AML-193 (cell line): Measurements from ENCODE around the gene CACNG5.

Experiments used
- DNase-seq, 2 experiments: peaks; one replicate each; lab custom pipeline; 2025; lab: John Stamatoyannopoulos, UW

The CACNG5 gene, protein sequence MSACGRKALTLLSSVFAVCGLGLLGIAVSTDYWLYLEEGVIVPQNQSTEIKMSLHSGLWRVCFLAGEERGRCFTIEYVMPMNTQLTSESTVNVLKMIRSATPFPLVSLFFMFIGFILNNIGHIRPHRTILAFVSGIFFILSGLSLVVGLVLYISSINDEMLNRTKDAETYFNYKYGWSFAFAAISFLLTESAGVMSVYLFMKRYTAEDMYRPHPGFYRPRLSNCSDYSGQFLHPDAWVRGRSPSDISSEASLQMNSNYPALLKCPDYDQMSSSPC

DNA sequence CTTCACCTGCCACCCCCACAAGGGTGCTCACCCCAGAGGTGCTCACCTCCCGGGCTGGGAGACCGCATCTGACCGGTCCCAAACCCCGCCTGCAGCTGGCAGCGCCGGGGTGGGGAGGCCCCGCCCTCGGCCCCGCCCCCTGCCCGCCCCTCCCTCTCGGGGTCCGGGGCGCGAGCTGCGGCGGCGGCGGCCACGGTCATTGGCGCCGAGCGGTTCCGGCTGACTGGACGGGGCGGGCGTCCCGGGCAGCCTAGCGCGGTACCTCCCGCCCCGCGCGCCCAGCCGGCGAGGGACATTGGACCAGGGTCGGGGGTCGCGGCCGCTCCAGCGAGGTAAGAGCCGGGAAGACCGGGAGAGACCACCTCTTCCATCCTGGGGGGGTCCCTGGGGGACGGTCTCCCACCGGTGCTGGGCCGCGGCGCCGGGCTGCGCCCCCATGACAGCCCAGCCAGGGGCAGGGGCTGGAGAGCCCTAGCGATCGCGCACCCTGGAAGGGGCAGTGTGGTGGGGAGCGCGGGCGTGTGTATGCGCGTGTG is at the start of gene CACNG5:
Gene CACNG5 (plus strand): TSS at position 199 of the 536 bp plus-strand sequence. CDS start 42,216 bp downstream, outside the sequence.
- DNase-seq: no peak

- no peak for DNase-seq
These were observed 48.8 kb upstream of the CACNG5 start for GRCh38 chr17:66786107-66786506.

DNA sequence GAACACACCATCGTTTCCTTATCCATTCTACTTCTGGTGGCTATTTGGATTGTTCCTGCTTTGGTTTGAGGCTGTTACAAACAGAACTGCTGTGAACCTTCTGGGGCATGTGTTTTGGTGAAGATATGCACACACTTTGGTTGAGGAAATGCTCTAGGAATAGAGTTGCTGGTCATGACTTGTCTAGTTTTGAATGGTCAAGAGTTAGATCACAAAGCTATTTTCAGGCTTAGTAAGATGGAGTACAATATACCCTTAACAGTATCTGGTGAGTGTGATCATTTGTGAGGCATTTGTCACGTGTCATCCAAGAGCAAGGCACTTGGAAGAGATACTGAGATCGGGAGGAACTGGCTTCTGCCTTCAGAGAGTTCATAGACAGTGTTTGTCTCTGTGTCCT is 47.0 kb upstream of the CACNG5 start:
- no peak for DNase-seq

DNA sequence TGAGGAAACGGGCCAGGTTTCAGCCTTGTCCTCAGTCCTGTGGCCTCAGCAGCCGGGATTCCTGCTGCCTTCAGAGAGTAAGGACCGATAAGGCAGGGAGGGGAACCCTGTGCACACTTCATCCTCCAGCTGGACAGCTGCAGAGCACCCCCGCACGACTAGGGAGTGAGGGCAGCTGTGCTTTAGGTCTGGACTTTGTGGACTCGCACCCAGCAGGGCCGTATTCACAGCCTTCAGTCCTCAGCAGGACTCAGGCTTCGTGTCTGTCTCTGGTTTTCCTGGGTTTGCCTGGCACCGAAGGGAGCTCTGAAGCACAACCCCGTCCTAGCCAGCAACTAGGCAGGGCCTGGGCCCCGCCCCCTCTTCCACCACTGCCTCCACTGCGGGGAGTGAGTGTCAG is 45.8 kb upstream of the CACNG5 start:
- no peak for DNase-seq

DNA sequence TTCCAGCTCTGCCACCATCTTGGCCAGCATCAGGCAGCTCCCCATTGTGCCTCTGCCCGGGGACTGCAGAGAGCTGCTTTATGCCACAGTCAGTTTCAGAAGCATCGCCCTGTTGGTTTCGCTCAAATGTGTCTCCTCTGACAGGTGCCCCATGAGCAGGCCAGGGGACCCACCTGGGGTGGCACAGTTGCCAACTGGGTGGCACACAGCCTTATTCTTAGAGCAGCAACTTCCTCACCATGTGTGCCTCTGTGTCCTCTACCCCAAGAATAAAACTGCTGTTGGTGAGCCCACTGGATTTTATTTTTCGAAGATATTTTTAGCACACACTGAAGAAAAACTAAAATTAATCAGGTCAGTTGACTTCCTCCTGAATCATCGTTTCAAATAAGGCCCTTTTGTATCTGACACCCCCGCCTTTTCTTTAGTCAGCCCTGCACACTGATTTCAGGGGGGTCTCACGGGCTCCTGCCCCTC is 44.9 kb upstream of the CACNG5 start:
- no peak for DNase-seq

DNA sequence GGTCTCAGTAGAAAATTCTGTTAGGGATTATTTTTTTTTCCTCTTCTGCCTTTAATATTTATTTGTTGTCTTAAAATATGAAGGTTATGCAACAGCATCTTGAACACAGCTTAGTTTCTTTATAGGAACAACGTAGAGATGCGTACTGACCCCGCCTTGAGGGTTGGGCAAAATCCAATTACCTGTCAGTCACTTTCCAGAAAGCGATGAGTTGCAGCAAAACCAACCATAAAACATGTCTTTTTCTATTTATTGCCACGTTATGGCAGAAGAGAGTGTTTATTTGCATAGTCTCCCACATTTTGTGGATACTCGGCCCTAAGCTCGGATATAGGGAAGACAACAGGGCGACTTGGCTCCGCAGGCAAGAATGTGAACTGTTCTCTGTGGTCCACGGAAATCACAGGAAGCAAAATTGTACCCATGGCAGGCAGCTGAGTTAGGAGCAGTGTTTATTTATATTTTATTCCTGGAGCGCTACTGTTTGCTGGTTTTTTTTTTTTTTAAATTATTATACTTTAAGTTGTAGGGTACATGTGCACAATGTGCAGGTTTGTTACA is 44.3 kb upstream of the CACNG5 start:
- DNase-seq: no peak

- peak; percentile 37 to 45 for DNase-seq
These were observed 43.6 kb upstream of the CACNG5 start for GRCh38 chr17:66791347-66791746.

GRCh38 chr17:66793814-66794213 is 41.1 kb upstream of the CACNG5 start:
- no peak for DNase-seq

DNA sequence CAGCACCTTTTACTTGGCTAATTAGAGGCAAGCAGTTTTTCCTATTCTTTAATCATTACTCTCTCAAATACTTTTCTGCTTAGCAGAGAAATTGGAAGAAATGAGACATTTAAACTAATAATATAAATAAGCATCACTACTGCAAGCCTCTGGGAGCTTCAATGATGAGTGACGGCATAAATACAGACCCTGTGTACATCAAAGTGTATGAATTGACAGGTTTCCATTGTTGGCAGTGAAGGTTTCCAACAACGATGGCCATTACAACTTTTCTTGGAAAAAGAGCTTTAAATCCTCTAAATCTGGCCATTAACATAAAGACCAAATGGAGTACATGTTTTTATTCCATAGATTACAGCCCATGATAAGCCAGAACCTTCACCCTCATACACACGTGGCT is 39.4 kb upstream of the CACNG5 start:
- no peak for DNase-seq

DNA sequence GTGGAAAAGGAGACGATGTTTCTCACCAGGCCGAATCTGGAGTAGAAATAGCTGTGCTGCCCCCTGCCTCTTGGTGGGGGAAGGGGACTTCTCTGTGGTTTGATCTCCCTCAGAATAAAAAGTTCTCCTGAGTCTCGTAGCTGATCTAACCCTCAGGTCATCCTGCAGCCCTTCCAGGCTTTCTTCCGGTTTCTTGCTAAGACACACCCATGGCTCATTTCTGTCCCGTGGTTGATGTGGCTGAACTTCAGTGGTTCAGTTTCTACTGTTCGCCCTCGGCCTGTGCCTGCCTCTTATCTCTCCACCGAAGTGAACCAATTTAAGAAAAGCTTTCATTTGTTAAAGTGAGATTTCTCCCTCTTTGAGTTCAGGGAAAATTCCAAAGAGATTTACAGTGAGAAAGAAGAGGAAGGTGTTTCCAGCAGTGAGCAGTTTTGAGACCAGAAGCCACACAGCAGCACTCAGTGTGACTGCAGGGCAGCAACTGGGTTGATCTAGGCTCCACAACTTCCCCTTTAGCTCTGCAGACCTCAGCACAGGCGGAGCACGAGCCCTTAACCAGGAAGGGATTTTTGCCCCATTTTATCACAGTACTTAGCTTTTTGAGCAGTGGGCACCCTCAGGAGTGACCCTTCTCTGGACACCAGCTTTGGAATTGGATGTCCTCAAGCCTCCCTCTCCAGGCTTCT is 34.9 kb upstream of the CACNG5 start:
- no peak for DNase-seq

- DNase-seq: no peak
These were observed 31.4 kb upstream of the CACNG5 start for GRCh38 chr17:66803474-66803951.

DNA sequence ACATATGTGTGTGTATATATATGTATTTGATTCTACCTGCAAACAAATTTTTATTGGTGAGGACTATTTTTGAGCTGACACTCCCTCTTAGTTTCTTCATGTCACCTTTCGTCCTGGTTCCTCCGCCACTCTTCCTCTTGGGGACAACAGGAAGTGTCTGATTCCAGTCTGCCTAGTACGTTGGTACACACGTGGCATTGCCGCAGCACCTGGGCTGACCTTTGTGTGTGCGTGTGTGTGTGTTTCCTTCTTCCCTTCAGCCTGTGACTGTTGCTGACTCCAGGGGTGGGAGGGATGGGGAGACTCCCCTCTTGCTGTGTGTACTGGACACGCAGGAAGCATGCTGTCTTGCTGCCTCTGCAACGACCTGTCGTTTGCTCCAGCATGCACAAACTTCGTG is 29.4 kb upstream of the CACNG5 start:
- no peak for DNase-seq

- no peak for DNase-seq
These were observed 27.7 kb upstream of the CACNG5 start for GRCh38 chr17:66807182-66807581.

DNA sequence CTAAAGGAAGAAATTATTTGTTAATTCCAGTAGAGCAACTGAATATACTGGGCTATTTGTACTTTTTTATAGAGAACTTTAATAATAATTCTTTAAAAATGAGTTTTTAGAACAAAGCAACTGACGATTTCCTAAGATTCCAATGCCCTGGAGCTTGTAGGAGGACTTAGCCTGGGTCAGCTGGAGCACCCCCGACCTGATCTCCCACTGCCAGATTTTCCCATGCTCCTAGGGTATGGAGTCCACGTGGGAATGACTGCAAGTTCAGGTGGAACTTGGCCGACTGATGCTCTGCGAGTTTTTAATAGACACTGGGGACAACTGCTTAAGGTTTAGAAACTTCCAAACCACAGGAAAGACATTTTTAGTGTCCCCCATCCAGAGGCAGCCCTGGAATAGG is 25.5 kb upstream of the CACNG5 start:
- DNase-seq: no peak

DNA sequence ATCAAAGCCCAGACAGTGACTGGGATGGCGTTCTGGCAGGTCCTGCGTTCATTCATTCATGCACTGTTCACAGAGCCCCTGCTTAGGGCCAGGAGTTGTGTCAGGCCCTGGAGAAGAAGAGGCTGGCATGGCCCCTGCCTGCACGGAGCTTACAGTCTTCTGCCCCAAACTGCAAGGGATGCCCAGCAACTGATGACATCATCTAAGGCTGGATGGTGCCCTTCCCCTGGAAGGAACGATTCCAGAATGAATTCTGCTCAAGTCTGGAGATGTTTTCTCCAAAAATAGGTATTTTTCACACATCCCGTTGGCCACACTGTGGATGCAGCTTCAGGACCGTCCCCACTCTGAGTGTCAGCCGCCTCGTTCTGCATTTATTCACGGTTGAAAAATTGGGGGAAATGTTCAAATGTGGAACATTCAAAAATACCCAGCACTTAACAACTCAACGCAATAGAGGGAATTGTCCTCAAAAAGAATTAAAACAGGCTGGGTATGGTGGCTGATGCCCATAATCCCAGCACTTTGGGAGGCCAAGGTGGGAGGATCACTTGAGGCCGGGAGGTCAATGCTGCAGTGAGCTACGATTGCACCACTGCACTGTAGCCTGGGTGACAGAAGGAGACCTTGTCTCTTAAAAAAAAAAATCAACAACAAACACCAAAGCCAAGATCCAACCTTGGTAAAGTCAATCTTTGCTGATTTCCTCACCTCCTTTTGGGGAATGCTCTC is 23.8 kb upstream of the CACNG5 start:
- DNase-seq: no peak

DNA sequence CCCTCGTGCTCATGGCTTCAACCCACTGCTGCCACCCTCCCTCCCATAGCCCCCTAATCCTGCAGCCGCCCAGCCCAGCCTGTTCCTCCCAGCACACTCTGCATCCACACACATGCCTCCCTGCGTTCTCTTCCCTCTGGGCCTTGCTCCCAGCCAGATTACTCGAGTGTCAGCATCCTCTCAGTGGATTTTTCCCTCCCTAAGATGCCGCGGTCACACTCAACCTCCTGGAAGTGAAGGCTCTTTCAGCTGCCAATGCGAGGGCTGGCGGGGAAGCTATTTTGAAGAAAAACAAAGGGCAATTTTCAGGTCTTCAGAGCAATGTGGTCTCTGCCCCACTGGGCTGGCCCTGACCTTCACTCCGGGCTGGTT is 23.2 kb upstream of the CACNG5 start:
- DNase-seq: no peak

DNA sequence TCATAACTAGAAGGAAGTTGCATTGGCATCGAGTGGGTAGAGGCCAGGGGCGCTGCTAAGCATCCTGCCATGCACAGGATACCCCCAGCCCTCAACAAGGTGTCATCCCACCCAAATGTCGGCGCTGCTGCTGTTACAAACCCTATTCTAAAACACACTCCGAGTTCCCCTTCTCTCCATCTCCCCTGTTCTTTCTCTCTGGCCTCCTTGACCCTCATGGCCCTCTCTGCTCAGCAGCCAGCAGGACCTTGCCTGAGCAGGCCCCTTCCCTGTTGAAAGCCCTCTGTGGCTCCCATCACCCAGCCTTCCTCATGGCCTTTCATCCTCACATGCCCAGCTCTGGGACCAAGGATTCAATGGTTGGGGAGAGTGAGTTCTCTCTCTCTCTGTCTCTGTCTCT is 22.3 kb upstream of the CACNG5 start:
- no peak for DNase-seq

DNA sequence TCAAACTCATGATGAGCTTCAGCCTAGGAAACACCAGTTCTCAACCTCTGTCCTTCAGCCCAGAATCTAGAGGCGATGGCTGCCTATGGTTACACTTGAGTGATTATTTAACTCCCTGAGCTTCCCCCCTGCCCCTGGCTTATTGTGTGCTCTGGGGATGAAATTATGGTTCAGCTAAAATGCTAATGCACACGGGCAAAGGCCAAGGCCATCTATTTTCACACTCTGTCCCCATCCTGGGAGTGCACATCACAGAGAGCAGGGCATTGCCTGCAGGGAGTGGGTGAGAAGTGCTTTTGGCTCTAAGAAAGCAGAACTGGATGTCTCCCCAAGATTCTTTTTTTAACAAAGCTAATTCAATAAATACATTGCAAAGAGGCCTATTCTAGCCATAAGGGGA is 21.6 kb upstream of the CACNG5 start:
- DNase-seq: no peak

DNA sequence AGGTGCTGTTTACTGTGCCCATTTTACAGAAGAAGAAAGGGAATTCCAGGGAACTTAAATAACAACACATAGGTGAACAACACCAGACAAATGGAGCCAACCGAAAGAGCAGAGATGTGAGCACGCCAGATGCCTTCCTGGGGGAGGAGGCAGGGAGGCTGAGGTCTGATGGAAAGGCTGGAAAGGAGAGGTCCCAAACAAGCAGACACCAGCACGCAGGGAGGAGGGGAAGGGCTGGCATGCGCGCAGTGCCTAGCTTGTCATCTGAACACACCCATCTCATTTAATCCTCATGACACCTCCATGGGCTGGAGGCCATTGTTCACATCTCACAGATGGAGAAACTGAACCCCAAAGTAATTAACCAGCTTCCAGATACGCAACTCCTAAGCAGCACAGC is 20.9 kb upstream of the CACNG5 start:
- DNase-seq: no peak

DNA sequence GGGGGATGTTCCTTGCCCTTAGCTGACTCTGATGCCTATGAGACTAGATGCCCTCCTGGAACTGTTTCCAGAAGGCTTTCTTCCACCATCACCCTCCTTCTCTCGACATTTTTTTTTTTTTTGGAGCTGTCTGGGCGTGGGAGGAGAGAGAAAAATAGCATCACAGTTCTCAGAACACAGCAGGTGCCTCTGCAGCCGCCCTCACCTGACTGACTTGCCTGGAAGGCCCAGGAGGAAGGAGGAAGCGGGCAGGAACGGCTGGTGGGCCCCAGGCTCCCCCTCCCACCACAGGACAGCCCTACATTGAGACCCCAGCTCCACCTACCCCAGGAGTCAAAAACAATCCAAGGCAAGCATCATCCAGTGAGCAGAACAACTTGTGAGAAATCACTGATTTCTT is 20.3 kb upstream of the CACNG5 start:
- DNase-seq: no peak

DNA sequence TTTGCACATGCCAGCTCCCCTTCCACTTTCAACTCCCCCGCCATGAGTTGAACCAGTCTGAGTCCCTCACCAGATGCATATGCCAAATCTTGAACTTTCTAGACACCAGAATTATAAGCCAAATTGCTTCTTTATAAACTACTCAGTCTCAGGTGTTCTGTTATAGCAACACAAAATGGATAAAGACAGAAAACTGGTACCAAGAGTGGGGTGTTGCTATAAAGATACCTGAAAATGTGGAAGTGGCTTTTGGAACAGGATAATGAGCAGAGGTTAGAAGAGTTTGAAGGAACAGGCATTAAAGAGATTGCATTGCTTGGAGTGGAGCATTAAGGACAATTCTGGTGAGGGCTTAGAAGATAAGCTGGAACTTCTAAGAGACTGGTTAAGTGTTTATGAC is 17.2 kb upstream of the CACNG5 start:
- DNase-seq: no peak

GRCh38 chr17:66819466-66819865 is 15.5 kb upstream of the CACNG5 start:
- DNase-seq: no peak
